IMR-90 (cell line): Measurements from ENCODE around the gene PRPSAP1. TPM values are rescaled to one million over a fixed set of nuclear protein-coding genes. Genes with fewer than 3 reads are reported as not detected.

Experiments used
- ATAC-seq: fragments of 200-7000 bp; cut with Tn5 transposase; 2 replicates; pipeline ENCODE4 v1.9.1; 2020; ENCODE audit warnings: low read depth, mild to moderate bottlenecking, moderate library complexity
- BruUV-seq: library from RNA; stranded (reverse); fragments of 400-500 nt; replicated peaks from 2 replicates; lab custom pipeline; 2021; lab: Mats Ljungman, UMichigan
- CTCF ChIA-PET: fragments of 300-600 bp; formaldehyde crosslinking; extraction: SDS; loops from one replicate; lab custom pipeline; 2021; ENCODE audit warnings: antibody characterized with exemption; lab: Yijun Ruan, JAX
- POLR2A ChIA-PET: fragments of 300-600 bp; sonication (Branson Sonifier 250); formaldehyde crosslinking; loops from one replicate; lab custom pipeline; 2022; ENCODE audit warnings: antibody characterized with exemption; ENCODE audit not compliant: unreplicated experiment; lab: Charles Lee
- DNase-seq: peaks from one replicate; pipeline ENCODE4 v3.0.0; 2013
- H2AFZ ChIP-seq: replicated peaks from 2 replicates; pipeline ENCODE3; 2013; ENCODE audit warnings: low read length, mild to moderate bottlenecking; ENCODE audit not compliant: poor library complexity
- H2AK5ac ChIP-seq: 2 replicates; pipeline ENCODE4 v1.6.1; 2013; ENCODE audit warnings: low read depth, low read length, inconsistent platforms
- H2AK9ac ChIP-seq: replicated peaks from 2 replicates; pipeline ENCODE3; 2013; ENCODE audit warnings: mild to moderate bottlenecking, low read depth, low read length, moderate library complexity; ENCODE audit not compliant: poor library complexity
- H2BK120ac ChIP-seq: 2 replicates; pipeline ENCODE4 v1.6.1; 2013; ENCODE audit warnings: low read depth, low read length, inconsistent platforms
- H2BK15ac ChIP-seq: 3 replicates; pipeline ENCODE4 v1.6.1; 2013; ENCODE audit warnings: low read depth, low read length, inconsistent platforms
- H2BK20ac ChIP-seq: 2 replicates; pipeline ENCODE4 v1.6.1; 2013; ENCODE audit warnings: low read depth, mild to moderate bottlenecking, inconsistent platforms, low read length, moderate library complexity
- H2BK5ac ChIP-seq: 2 replicates; pipeline ENCODE4 v1.6.1; 2013; ENCODE audit warnings: mild to moderate bottlenecking, low read depth, low read length, inconsistent platforms; ENCODE audit not compliant: poor library complexity, severe bottlenecking
- H3K14ac ChIP-seq: replicated peaks from 2 replicates; pipeline ENCODE4 v1.6.1; 2013; ENCODE audit warnings: low read depth, low read length, inconsistent platforms
- H3K18ac ChIP-seq: 2 replicates; pipeline ENCODE4 v1.6.1; 2013; ENCODE audit warnings: low read depth, low read length, control low read depth
- H3K23ac ChIP-seq: 2 replicates; pipeline ENCODE4 v1.6.1; 2013; ENCODE audit warnings: low read depth, low read length, inconsistent platforms
- H3K27ac ChIP-seq: 2 replicates; pipeline ENCODE4 v1.5.1; 2013; ENCODE audit warnings: mild to moderate bottlenecking, control low read depth, low read length; ENCODE audit not compliant: insufficient read depth
- H3K27me3 ChIP-seq: 2 replicates; pipeline ENCODE4 v1.6.1; 2013; ENCODE audit warnings: low read length; ENCODE audit not compliant: control insufficient read depth, insufficient read depth
- H3K36me3 ChIP-seq: 2 replicates; pipeline ENCODE4 v1.6.1; 2013; ENCODE audit warnings: low read length, mixed read lengths; ENCODE audit not compliant: control insufficient read depth, insufficient read depth
- H3K4ac ChIP-seq: 2 replicates; pipeline ENCODE4 v1.6.1; 2013; ENCODE audit warnings: low read depth, low read length, inconsistent platforms
- H3K4me1 ChIP-seq: 2 replicates; pipeline ENCODE4 v1.6.1; 2013; ENCODE audit warnings: low read length, mixed read lengths; ENCODE audit not compliant: control insufficient read depth, insufficient read depth
- H3K4me2 ChIP-seq: 2 replicates; pipeline ENCODE4 v1.6.1; 2013; ENCODE audit warnings: low read depth, mild to moderate bottlenecking, control low read depth, low read length, moderate library complexity
- H3K4me3 ChIP-seq: 2 replicates; pipeline ENCODE4 v1.5.1; 2013; ENCODE audit warnings: low read depth, mild to moderate bottlenecking, control low read depth, low read length, moderate library complexity; ENCODE audit not compliant: insufficient read depth
- H3K56ac ChIP-seq: 2 replicates; pipeline ENCODE4 v1.6.1; 2013; ENCODE audit warnings: low read length, inconsistent platforms; ENCODE audit not compliant: insufficient read depth; ENCODE audit errors: extremely low read depth
- H3K79me1 ChIP-seq, 2 experiments: 2 replicates each; pipeline ENCODE4 v1.6.1; 2013; ENCODE audit warnings: low read length in 2 of 2, inconsistent platforms in 1 of 2, low read depth in 1 of 2
- H3K9ac ChIP-seq: 2 replicates; pipeline ENCODE4 v1.6.1; 2013; ENCODE audit warnings: low read depth, low read length, control low read depth
- H3K9me1 ChIP-seq: 2 replicates; pipeline ENCODE4 v1.6.1; 2013; ENCODE audit warnings: low read length, inconsistent platforms; ENCODE audit not compliant: insufficient read depth
- H3K9me3 ChIP-seq: 2 replicates; pipeline ENCODE4 v1.6.1; 2013; ENCODE audit warnings: low read length; ENCODE audit not compliant: control insufficient read depth, insufficient read depth
- H4K20me1 ChIP-seq: 2 replicates; pipeline ENCODE4 v1.6.1; 2013; ENCODE audit warnings: low read length, inconsistent platforms; ENCODE audit not compliant: insufficient read depth
- H4K5ac ChIP-seq: 2 replicates; pipeline ENCODE4 v1.6.1; 2013; ENCODE audit warnings: mild to moderate bottlenecking, low read depth, low read length, control low read depth
- H4K8ac ChIP-seq, 2 experiments: 2 replicates each; pipeline ENCODE4 v1.6.1; 2013; ENCODE audit warnings: low read depth in 2 of 2, low read length in 2 of 2, control low read depth in 1 of 2, inconsistent platforms in 1 of 2
- H4K91ac ChIP-seq: 2 replicates; pipeline ENCODE4 v1.6.1; 2013; ENCODE audit warnings: low read depth, low read length, inconsistent platforms; ENCODE audit not compliant: insufficient read depth
- CEBPB ChIP-seq: IDR thresholded peaks from 2 replicates; pipeline ENCODE4 v1.6.1; 2012; ENCODE audit warnings: low read depth, low read length, improper control_type of control experiment
- ELK1 ChIP-seq: fragments of 150-350 bp; IDR thresholded peaks from 2 replicates; pipeline ENCODE4 v1.6.1; 2016; ENCODE audit warnings: low read depth, mild to moderate bottlenecking, low read length, moderate library complexity, borderline replicate concordance
- FOS ChIP-seq: fragments of 150-350 bp; IDR thresholded peaks from 2 replicates; pipeline ENCODE4 v1.6.1; 2016; ENCODE audit warnings: low read depth, low read length
- MAFK ChIP-seq: IDR thresholded peaks from 2 replicates; pipeline ENCODE4 v1.6.1; 2012; ENCODE audit warnings: low read depth, low read length, improper control_type of control experiment
- MAZ ChIP-seq: IDR thresholded peaks from 2 replicates; pipeline ENCODE4 v1.6.1; 2012; ENCODE audit warnings: low read depth, mild to moderate bottlenecking, low read length, improper control_type of control experiment, moderate library complexity, borderline replicate concordance
- MXI1 ChIP-seq: IDR thresholded peaks from 2 replicates; pipeline ENCODE4 v1.6.1; 2012; ENCODE audit warnings: low read depth, mild to moderate bottlenecking, low read length, moderate library complexity, borderline replicate concordance
- NFE2L2 ChIP-seq: fragments of 150-350 bp; IDR thresholded peaks from 2 replicates; pipeline ENCODE4 v1.6.1; 2016; ENCODE audit warnings: low read depth, mild to moderate bottlenecking, low read length
- RAD21 ChIP-seq: IDR thresholded peaks from 2 replicates; pipeline ENCODE4 v1.6.1; 2012; ENCODE audit warnings: low read length, improper control_type of control experiment
- RCOR1 ChIP-seq: IDR thresholded peaks from 2 replicates; pipeline ENCODE4 v1.6.1; 2012; ENCODE audit warnings: mild to moderate bottlenecking, low read length, improper control_type of control experiment; ENCODE audit not compliant: insufficient replicate concordance
- RFX5 ChIP-seq: IDR thresholded peaks from 2 replicates; pipeline ENCODE4 v1.8.0; 2012; ENCODE audit warnings: low read depth, mild to moderate bottlenecking, low read length, moderate library complexity
- WGBS, 2 experiments: methylation state at CpG; one replicate each; pipeline versions ENCODE4 v1.1.5 to v1.1.7; 2013; ENCODE audit warnings: missing lambda C conversion rate in 2 of 2; ENCODE audit not compliant: insufficient read length in 1 of 2; ENCODE audit errors: extremely low coverage in 2 of 2; 5-methylcytosine and 5-hydroxymethylcytosine counted together
- dilution Hi-C: fragments of 300-500 bp; cut with HindIII; formaldehyde crosslinking; loops from one replicate; pipeline ENCODE4 v1.14.3; 2018; ENCODE audit warnings: low sequenced_read_pairs; ENCODE audit not compliant: unreplicated experiment
- in situ Hi-C: fragments of 300-500 bp; cut with MboI; formaldehyde crosslinking; loops from 3 replicates; pipeline ENCODE4 v1.14.3; 2019; ENCODE audit warnings: low sequenced_read_pairs, inconsistent platforms, mixed read lengths
- intact Hi-C: fragments of 100-400 bp; cut with micrococcal nuclease; formaldehyde crosslinking; loops from 2 replicates; pipeline ENCODE4 v1.10.0; 2022
- polyA plus RNA-seq, 3 experiments: library from polyadenylated mRNA; depleted of rRNA; stranded (reverse); fragments of >200 nt; gene quantifications; 2 replicates each; pipeline ENCODE4 v1.2.3, GENCODE V29; 2012; ENCODE audit warnings: low replicate concordance in 1 of 3
- total RNA-seq: library from RNA; depleted of rRNA; stranded (reverse); fragments of >200 nt; gene quantifications from 2 replicates; pipeline ENCODE4 v1.2.3, GENCODE V29; 2012
- TF ChIP-seq, protein P1 (sequence below): conservative IDR thresholded peaks from 2 replicates; pipeline ENCODE4 v1.5.1; 2012; ENCODE audit warnings: mild to moderate bottlenecking, low read depth, low read length, improper control_type of control experiment

Gene PRPSAP1
- total and polyA plus RNA-seq, 2 of the 4 experiments (the other 2 are of a cell fraction) = 34.4 to 48.6 TPM

GRCh38 chr17:76264425-76264754, 89.3 kb downstream of the PRPSAP1 start (continued):
- TF ChIP-seq NFE2L2 = no peak
- TF ChIP-seq, protein P1, sequence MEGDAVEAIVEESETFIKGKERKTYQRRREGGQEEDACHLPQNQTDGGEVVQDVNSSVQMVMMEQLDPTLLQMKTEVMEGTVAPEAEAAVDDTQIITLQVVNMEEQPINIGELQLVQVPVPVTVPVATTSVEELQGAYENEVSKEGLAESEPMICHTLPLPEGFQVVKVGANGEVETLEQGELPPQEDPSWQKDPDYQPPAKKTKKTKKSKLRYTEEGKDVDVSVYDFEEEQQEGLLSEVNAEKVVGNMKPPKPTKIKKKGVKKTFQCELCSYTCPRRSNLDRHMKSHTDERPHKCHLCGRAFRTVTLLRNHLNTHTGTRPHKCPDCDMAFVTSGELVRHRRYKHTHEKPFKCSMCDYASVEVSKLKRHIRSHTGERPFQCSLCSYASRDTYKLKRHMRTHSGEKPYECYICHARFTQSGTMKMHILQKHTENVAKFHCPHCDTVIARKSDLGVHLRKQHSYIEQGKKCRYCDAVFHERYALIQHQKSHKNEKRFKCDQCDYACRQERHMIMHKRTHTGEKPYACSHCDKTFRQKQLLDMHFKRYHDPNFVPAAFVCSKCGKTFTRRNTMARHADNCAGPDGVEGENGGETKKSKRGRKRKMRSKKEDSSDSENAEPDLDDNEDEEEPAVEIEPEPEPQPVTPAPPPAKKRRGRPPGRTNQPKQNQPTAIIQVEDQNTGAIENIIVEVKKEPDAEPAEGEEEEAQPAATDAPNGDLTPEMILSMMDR = no peak

- Histone ChIP-seq H3K27me3 (no peaks in the 10 kb centered on the region), H4K5ac (no peak overlapping the region), H3K9me1 (peaks cover 15% of the 10 kb centered on the region), H3K23ac (peak overlapping the region; percentile 62; the same call in 1 of the 2 replicates), H3K79me1 (peaks cover 19 to 38% of the 10 kb centered on the region in 2 experiments), H3K4me1 (peaks cover 10% of the 10 kb centered on the region), H3K4me2 (no peak overlapping the region), H3K4ac (peak overlapping the region; percentile 77), H2AK9ac (peak overlapping the region; percentile 33), H3K9ac (no peak overlapping the region), H2BK120ac (peak overlapping the region; percentile 67), H3K27ac (peak overlapping the region; percentile 37; the same call in 1 of the 2 replicates), H4K91ac (peak overlapping the region; percentile 35; the same call in 1 of the 2 replicates), H2AK5ac (peak overlapping the region; percentile 89), H4K20me1 (no peaks in the 10 kb centered on the region), H3K36me3 (peaks cover under 1% of the 10 kb centered on the region), H3K4me3 (no peak overlapping the region), H3K14ac (peak overlapping the region; percentile 12; the same call in 1 of the 2 replicates), H2BK20ac (peak overlapping the region; percentile 60; the same call in 1 of the 2 replicates), H2BK5ac (peak overlapping the region; percentile 78), H2BK15ac (peak overlapping the region; percentile 75; the same call in 2 of the 3 replicates), H4K8ac (peak overlapping the region in 1 of 2 experiments; percentile 57; a peak in 2 of 4 replicates), H3K18ac (no peak overlapping the region), H3K9me3 (no peaks in the 10 kb centered on the region), H3K56ac (no peak overlapping the region), H2AFZ (no peak overlapping the region)
- ATAC-seq (no peak), DNase-seq (no peak)
- in situ Hi-C loops = no loop called here
- intact Hi-C loops = loop anchor here (2.0 kb wide), 1 partner anchor 23 kb away; the partner anchor contains the start of gene RNF157
- dilution Hi-C loops = no loop called here
- POLR2A ChIA-PET = no interaction called here
- CTCF ChIA-PET = no interaction called here
- WGBS, 2 experiments = no CpG with 5 or more reads among the region's 5 CpGs
- no TSS peak for BruUV-seq
- no peak for TF ChIP-seq MXI1
- no peak for TF ChIP-seq FOS
- no peak for TF ChIP-seq MAZ
- TF ChIP-seq ELK1 = no peak
- no peak for TF ChIP-seq RAD21
- no peak for TF ChIP-seq CEBPB
- TF ChIP-seq NFE2L2 = no peak
- no peak for TF ChIP-seq RFX5
- no peak for TF ChIP-seq MAFK
- TF ChIP-seq, protein P1 = no peak
- TF ChIP-seq RCOR1 = no peak
Observed at GRCh38 chr17:76263896-76264295, 89.8 kb downstream of the PRPSAP1 start.
